NCI-H1436 (cell line): ENCODE measurements around the gene DLG2.
"Not testable (repeated sequence)": the region's sequence is repeated elsewhere in the genome, so short reads cannot be mapped to it uniquely, and the experiment has no call there.

ENCODE experiments used
- DNase-seq: peaks from one replicate; lab custom pipeline; 2025; lab: John Stamatoyannopoulos, UW

DLG2 gene

GRCh38 chr11:83459798-83460197 is 2167.3 kb downstream of the DLG2 start:
- DNase-seq: no peak

- no peak for DNase-seq
Observed at GRCh38 chr11:83456566-83456965, 2170.6 kb downstream of the DLG2 start.

- DNase-seq: no peak
Observed at GRCh38 chr11:83456075-83456474, 2171.1 kb downstream of the DLG2 start.

- no peak for DNase-seq
Observed at GRCh38 chr11:83455356-83455755, 2171.8 kb downstream of the DLG2 start.

- no peak for DNase-seq
Observed at GRCh38 chr11:83454674-83455073, 2172.5 kb downstream of the DLG2 start.

- peak; percentile 48 for DNase-seq
Observed at GRCh38 chr11:83449338-83449913, 2177.7 kb downstream of the DLG2 start.

GRCh38 chr11:83448686-83449085 is 2178.5 kb downstream of the DLG2 start:
- no peak for DNase-seq

- not testable (repeated sequence) for DNase-seq
Observed at GRCh38 chr11:83443880-83444279, 2183.3 kb downstream of the DLG2 start.

GRCh38 chr11:83441601-83442000 is 2185.5 kb downstream of the DLG2 start:
- no peak for DNase-seq

GRCh38 chr11:83441171-83441570 is 2186.0 kb downstream of the DLG2 start:
- no peak for DNase-seq

- no peak for DNase-seq
Observed at GRCh38 chr11:83438438-83438837, 2188.7 kb downstream of the DLG2 start.

GRCh38 chr11:83437939-83438338 is 2189.2 kb downstream of the DLG2 start:
- DNase-seq: no peak

GRCh38 chr11:83436855-83437254 is 2190.3 kb downstream of the DLG2 start:
- no peak for DNase-seq

- DNase-seq: not testable (repeated sequence)
Observed at GRCh38 chr11:83434812-83435211, 2192.3 kb downstream of the DLG2 start.

- DNase-seq: no peak
Observed at GRCh38 chr11:83427943-83428342, 2199.2 kb downstream of the DLG2 start.

- no peak for DNase-seq
Observed at GRCh38 chr11:83427501-83427900, 2199.6 kb downstream of the DLG2 start.

GRCh38 chr11:83425137-83425466 is 2202.0 kb downstream of the DLG2 start:
- DNase-seq: no peak

- DNase-seq: no peak
Observed at GRCh38 chr11:83424376-83425136, 2202.6 kb downstream of the DLG2 start.

GRCh38 chr11:83422641-83423040 is 2204.5 kb downstream of the DLG2 start:
- not testable (repeated sequence) for DNase-seq

GRCh38 chr11:83410605-83411565 is 2216.3 kb downstream of the DLG2 start:
- DNase-seq: no peak

GRCh38 chr11:83409891-83410290 is 2217.3 kb downstream of the DLG2 start:
- DNase-seq: no peak

GRCh38 chr11:83409476-83409875 is 2217.7 kb downstream of the DLG2 start:
- no peak for DNase-seq

GRCh38 chr11:83408946-83409345 is 2218.2 kb downstream of the DLG2 start:
- DNase-seq: no peak
